ENCODE results near the gene AVPI1. TPM values are rescaled to one million over a fixed set of nuclear protein-coding genes. Genes with fewer than 3 reads are reported as not detected.

AVPI1 gene
- total and polyA plus RNA-seq, 2 of the 13 experiments (the other 11 are each of a cell fraction or from before 2014, with no cell fraction given) = 39.8 to 61.2 TPM

DNA sequence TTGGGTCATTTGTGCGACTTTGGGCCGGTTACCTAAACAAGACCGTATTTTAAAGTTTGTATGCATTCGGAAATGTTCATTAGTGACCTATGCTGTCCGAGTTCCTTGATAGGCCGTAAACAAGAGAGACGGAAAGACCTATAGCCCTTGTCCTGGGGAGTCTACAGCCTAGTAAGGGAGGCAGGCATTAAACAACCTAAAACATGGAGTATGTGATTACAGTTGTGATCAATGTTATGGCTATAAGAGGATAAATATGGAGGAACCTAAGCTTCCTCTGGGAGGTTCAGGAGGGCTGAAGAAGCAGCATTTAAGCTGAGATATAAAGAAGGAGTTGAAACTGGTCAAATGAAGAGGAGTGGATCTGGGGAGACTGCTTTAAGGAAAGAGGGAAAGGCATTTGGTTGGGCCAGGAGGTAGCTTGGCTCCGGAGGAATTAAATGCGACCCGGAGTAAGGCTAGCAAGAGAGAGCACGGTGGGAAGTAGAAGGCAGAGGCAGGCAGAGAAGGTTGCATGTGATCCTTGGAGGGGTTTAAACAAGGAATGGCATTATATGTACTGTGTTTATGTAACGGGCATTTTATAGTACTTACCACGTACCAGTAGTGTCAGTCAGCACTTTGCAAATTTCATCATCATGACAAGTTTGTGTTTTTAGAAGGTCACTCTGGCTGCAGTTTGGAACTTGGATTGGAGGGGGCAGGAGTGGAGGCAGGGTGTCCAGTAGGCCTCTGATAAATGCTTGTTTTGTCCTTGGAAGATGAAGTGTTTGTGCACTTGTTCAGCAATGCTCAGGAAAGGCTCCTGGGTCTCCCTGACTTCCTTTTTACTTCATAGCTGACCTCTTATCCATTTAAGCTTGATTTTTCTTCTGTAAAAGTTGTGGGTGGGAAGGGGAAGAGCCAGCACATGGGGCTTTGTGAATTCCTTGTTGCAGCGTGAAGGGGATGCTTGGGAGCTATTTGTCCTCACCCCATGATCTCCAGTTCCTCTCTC lies 1.0 kb upstream of the AVPI1 start (continued):
- TF ChIP-seq, protein P1, sequence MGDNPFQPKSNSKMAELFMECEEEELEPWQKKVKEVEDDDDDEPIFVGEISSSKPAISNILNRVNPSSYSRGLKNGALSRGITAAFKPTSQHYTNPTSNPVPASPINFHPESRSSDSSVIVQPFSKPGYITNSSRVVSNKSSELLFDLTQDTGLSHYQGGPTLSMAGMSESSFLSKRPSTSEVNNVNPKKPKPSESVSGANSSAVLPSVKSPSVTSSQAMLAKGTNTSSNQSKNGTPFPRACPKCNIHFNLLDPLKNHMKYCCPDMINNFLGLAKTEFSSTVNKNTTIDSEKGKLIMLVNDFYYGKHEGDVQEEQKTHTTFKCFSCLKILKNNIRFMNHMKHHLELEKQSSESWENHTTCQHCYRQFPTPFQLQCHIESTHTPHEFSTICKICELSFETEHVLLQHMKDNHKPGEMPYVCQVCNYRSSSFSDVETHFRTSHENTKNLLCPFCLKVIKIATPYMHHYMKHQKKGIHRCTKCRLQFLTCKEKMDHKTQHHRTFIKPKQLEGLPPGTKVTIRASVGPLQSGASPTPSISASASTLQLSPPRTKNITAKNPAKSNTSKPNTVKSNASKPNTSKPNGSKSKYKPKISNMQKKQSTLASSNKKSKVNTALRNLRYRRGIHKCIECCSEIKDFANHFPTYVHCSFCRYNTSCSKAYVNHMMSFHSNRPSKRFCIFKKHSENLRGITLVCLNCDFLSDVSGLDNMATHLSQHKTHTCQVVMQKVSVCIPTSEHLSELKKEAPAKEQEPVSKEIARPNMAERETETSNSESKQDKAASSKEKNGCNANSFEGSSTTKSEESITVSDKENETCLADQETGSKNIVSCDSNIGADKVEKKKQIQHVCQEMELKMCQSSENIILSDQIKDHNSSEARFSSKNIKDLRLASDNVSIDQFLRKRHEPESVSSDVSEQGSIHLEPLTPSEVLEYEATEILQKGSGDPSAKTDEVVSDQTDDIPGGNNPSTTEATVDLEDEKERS (CRISPR knock-in tag; IDR thresholded peaks at IDR 0.05) = 0 out of 2 replicates have a peak, but pooled peaks have one; percentile 10
- TF ChIP-seq, protein P2, sequence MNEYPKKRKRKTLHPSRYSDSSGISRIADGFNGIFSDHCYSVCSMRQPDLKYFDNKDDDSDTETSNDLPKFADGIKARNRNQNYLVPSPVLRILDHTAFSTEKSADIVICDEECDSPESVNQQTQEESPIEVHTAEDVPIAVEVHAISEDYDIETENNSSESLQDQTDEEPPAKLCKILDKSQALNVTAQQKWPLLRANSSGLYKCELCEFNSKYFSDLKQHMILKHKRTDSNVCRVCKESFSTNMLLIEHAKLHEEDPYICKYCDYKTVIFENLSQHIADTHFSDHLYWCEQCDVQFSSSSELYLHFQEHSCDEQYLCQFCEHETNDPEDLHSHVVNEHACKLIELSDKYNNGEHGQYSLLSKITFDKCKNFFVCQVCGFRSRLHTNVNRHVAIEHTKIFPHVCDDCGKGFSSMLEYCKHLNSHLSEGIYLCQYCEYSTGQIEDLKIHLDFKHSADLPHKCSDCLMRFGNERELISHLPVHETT (CRISPR knock-in tag; conservative IDR thresholded peaks at IDR 0.05) = 0 out of 2 replicates have a peak, but pooled peaks have one; percentile 14
- TF ChIP-seq ZNF234 (CRISPR knock-in tag; conservative IDR thresholded peaks at IDR 0.05) (0 out of 2 replicates have a peak, but pooled peaks have one; percentile 64), ARHGAP35 (CRISPR knock-in tag; IDR thresholded peaks at IDR 0.05; ENCODE audit: borderline replicate concordance) (0 out of 2 replicates have a peak, but pooled peaks have one; percentile 7), ATF1 (CRISPR knock-in tag; IDR thresholded peaks at IDR 0.05) (0 out of 2 replicates have a peak, but pooled peaks have one; percentile 30)

All from HepG2 (cell line).